ENCODE data around the gene NINL. TPM values are rescaled to one million over a fixed set of nuclear protein-coding genes. Genes with fewer than 3 reads are reported as not detected.
A peak's percentile ranks its signal among the peaks of the same experiment; 100 is the strongest.

Gene NINL
- total RNA-seq, 6 experiments from 2014 or later, result 1.9 to 2.8 (median 2.2) TPM

GRCh38 chr20:25622049-25622448 lies 36.7 kb upstream of the NINL start:
- peak overlapping the region; percentile 98 for H3K27ac Mint-ChIP-seq

GRCh38 chr20:25619514-25619913 lies 34.2 kb upstream of the NINL start:
- Mint-ChIP-seq H3K4me3 (no peak overlapping the region), H3K27me3 (ENCODE audit: insufficient read depth) (peaks cover 6% of the 10 kb centered on the region), H3K9me3 (no peaks in the 10 kb centered on the region), H3K36me3 (ENCODE audit: low read depth) (peaks cover 12% of the 10 kb centered on the region), H3K27ac (no peak overlapping the region), H3K4me1 (ENCODE audit: low read depth) (peaks cover 34% of the 10 kb centered on the region)
- DNase-seq, result no peak
- TF ChIP-seq CTCF (IDR thresholded peaks at IDR 0.05), result no peak

More at GRCh38 chr20:25622049-25622448, 36.7 kb upstream of the NINL start:
- H3K4me3 Mint-ChIP-seq, result peak overlapping the region; percentile 88
- no peaks in the 10 kb centered on the region for H3K9me3 Mint-ChIP-seq
- peaks cover 36% of the 10 kb centered on the region for H3K4me1 Mint-ChIP-seq (ENCODE audit: low read depth)
- no peak for TF ChIP-seq CTCF (IDR thresholded peaks at IDR 0.05)
- no peak for DNase-seq
- peaks cover 12% of the 10 kb centered on the region for H3K36me3 Mint-ChIP-seq (ENCODE audit: low read depth)
- H3K27me3 Mint-ChIP-seq (ENCODE audit: insufficient read depth), result peaks cover 6% of the 10 kb centered on the region

- Mint-ChIP-seq H3K9me3 (no peaks in the 10 kb centered on the region), H3K4me3 (no peak overlapping the region), H3K27me3 (ENCODE audit: insufficient read depth) (no peaks in the 10 kb centered on the region; the same call in 1 of the 2 replicates), H3K36me3 (ENCODE audit: low read depth) (peaks cover 13% of the 10 kb centered on the region), H3K4me1 (ENCODE audit: low read depth) (no peaks in the 10 kb centered on the region), H3K27ac (no peak overlapping the region)
- DNase-seq, result no peak
- TF ChIP-seq CTCF (IDR thresholded peaks at IDR 0.05), result no peak
These were observed 23.4 kb upstream of the NINL start for GRCh38 chr20:25608774-25609173.

GRCh38 chr20:25606094-25606695 lies 20.9 kb upstream of the NINL start:
- no peaks in the 10 kb centered on the region for H3K4me1 Mint-ChIP-seq (ENCODE audit: low read depth)
- no peak for DNase-seq

GRCh38 chr20:25605148-25605547 lies 19.8 kb upstream of the NINL start:
- Mint-ChIP-seq H3K36me3 (ENCODE audit: low read depth) (no peaks in the 10 kb centered on the region), H3K27me3 (ENCODE audit: insufficient read depth) (peaks cover 3% of the 10 kb centered on the region; the same call in 1 of the 2 replicates), H3K4me1 (ENCODE audit: low read depth) (no peaks in the 10 kb centered on the region), H3K9me3 (no peaks in the 10 kb centered on the region), H3K4me3 (no peak overlapping the region), H3K27ac (no peak overlapping the region)
- no peak for DNase-seq
- TF ChIP-seq CTCF (IDR thresholded peaks at IDR 0.05), result no peak

More at GRCh38 chr20:25606094-25606695, 20.9 kb upstream of the NINL start:
- H3K27ac Mint-ChIP-seq, result no peak overlapping the region
- no peaks in the 10 kb centered on the region for H3K36me3 Mint-ChIP-seq (ENCODE audit: low read depth)
- H3K27me3 Mint-ChIP-seq (ENCODE audit: insufficient read depth), result no peaks in the 10 kb centered on the region
- H3K4me3 Mint-ChIP-seq, result no peak overlapping the region
- TF ChIP-seq CTCF (IDR thresholded peaks at IDR 0.05), result no peak
- H3K9me3 Mint-ChIP-seq, result no peaks in the 10 kb centered on the region
